Measurements from ENCODE around the gene AMOTL2.

AMOTL2 gene

GRCh38 chr3:134331811-134332199 lies 42.4 kb downstream of the AMOTL2 start:
- DNase-seq, result no peak

- no peak for DNase-seq
Observed at GRCh38 chr3:134330883-134331810, 43.1 kb downstream of the AMOTL2 start.

GRCh38 chr3:134328846-134329245 lies 45.4 kb downstream of the AMOTL2 start:
- no peak for DNase-seq

DNA sequence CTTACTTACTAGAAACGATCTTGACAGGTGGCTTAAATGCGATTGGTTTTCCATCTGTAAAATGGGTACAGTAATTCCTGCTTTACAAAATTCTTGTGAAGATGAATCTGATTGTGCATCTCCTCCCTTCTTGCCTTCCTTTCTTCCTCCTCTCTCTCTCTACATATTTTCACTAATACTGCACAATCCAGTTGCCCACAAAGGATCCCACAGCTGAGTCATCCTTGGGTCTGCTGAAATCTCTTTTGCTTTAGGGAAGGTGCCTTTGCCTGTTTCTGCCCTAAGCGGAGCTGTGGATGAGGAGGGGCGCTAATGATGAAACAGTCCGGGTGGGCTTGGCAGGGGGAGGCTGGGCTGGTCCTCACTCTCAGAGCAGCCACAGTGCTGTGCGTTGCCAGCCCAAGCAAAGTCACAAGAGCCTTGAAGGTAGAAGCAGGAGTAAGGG lies 46.1 kb downstream of the AMOTL2 start:
- DNase-seq, result no peak

DNA sequence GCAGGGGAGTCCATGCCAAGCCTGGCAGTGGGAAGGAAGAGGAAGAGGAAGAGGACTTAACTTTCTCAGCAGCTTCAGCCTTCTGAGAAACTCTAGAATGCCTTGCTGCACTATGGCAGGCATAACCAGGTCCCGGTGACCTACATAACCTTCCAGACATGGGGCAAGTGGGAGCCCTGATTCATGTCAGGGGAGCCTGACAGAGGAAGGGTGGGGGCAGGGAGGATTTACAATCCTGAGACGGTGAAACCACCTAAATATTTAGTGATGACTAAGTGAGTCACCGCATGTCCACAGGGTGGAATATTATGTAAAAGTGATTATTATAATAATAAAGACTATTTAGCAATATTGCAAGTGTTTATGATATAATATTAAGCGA lies 46.7 kb downstream of the AMOTL2 start:
- DNase-seq, result no peak

GRCh38 chr3:134326760-134327593 lies 47.3 kb downstream of the AMOTL2 start:
- no peak for DNase-seq

DNA sequence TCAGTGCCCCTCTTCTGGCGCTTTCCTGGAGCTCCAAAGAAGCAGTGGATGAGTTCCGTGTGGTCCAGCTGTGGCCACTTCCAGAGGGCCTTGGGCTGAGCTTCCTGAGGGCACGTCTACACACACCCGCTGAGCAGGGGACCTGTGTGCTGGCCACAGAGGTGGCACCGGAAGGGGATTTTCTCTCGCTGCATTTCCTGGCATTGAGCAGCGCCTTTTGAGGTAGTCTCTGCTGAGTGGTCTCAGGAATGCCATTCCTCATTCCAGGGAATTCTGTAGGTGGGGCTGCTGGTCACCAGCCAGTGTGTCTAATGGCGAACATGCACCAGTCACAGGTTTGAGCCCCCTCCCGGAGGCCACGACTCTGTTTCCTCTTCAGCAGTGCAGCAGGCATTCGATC lies 48.1 kb downstream of the AMOTL2 start:
- no peak for DNase-seq

GRCh38 chr3:134325706-134326105 lies 48.5 kb downstream of the AMOTL2 start:
- no peak for DNase-seq

- DNase-seq, result no peak
Observed at GRCh38 chr3:134325061-134325705, 49.1 kb downstream of the AMOTL2 start.

GRCh38 chr3:134323966-134324962 lies 50.0 kb downstream of the AMOTL2 start:
- DNase-seq, result peak; percentile 37

- no peak for DNase-seq
Observed at GRCh38 chr3:134322286-134322685, 52.0 kb downstream of the AMOTL2 start.

DNA sequence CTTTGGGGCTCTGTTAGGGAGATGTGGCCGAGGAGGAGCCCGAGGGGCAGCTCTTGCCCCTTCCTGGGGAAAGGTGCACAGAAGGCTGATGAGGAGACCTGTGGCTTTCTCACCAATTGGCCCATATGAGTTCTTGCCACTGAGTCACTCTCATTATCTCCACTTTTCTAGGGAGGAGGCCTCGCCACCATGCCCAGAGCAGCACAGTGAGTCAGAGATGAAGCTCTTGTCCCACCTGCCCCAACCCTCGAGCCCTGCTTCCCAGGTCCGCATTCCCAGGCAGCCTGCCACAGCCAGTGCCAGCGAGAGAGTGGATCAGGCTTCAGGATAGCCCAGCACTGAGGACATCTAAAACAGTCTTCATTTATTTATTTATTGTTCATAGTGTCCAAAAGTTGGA lies 53.5 kb downstream of the AMOTL2 start:
- DNase-seq, result no peak

- no peak for DNase-seq
Observed at GRCh38 chr3:134319931-134320330, 54.3 kb downstream of the AMOTL2 start.

- DNase-seq, result peak; percentile 0
Observed at GRCh38 chr3:134318166-134318565, 56.1 kb downstream of the AMOTL2 start.

GRCh38 chr3:134317106-134317947 lies 56.9 kb downstream of the AMOTL2 start:
- DNase-seq, result peak; percentile 26

- peak; percentile 46 for DNase-seq
Observed at GRCh38 chr3:134315286-134316106, 58.8 kb downstream of the AMOTL2 start.

DNA sequence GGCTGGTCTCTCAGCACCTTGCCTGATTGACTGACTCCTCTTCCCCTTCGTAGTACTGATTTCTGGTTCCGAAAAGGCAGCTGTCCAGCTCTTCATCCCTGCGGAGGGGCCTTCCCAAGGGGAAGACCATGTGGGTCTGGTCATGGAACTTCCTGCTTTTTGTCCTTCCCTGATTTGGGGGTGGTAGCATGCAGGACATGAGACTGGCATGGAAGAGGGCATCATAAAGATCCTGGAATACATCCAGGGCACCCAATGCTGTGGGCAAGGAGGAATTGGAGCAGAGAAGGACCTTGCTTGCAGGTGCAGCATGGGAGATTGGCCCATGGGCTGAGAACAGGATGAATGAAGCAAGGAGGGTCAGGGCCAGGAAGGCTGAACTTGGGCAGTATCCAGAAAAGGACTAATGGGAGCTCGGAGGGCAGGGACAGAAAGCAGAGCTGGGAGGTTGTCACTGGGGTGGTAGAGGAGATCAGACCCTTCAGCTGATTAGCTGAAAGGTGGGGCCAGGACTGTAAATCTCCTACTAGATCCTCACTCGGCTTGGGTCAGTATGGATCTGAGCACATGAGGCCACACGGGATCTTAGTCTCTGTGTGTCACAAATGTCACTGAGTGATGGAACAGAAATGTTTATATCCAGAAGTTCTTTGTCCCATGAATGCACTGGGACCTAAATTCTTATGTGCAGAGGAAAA lies 59.5 kb downstream of the AMOTL2 start:
- DNase-seq, result peak; percentile 34

DNA sequence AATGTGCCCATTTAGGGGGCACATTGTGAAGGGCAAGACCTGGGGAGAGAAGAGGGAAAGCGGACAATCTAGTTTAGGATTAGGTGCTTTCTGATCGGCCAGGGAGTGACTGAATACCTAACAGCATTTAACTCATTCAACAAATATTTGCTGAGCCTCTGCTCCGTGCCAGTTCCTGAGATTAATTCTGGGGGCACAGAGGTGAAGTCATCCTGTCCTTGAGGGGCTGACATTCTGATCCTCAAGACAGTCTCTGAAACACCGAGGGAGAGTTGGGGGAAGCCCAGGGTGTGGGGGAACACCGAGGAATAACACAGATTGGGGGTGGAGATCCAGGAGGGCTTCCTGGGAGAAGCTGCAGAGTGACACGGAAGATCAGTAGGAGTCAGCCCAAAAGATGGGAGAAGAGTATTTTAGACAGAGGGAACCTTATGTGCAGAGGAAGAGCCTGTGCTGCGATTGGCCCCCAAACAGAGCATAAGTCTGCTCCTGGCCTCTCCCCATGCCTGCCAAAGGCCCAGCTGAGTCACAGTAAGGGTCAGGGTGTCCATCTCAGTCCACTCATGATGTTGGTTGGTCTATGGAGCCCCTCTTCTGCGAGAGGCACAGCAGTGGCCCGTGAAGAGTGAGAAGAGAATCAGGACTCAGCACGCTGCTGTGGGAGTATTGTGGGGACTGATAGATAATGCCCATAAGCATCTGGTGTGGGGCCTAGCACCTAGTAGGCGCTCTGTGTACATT lies 60.2 kb downstream of the AMOTL2 start:
- DNase-seq, result peak; percentile 41

All from activated CD8-positive, alpha-beta memory T cell treated with anti-CD3 and anti-CD28 coated beads, Interleukin-2, amount 50 U/mL, for 48 hours (primary cell).